Measurements from ENCODE around the gene OR2T5.
"Not testable (repeated sequence)": the region's sequence is repeated elsewhere in the genome, so short reads cannot be mapped to it uniquely, and the experiment has no call there.

OR2T5 gene

GRCh38 chr1:248488289-248488688 is at the start of gene OR2T5:
OR2T5 (plus strand) TSS chr1:248488589; CDS start chr1:248488589, 0 bp downstream.
- not testable (repeated sequence) for DNase-seq

- DNase-seq, result not testable (repeated sequence)
Observed at GRCh38 chr1:248438668-248439067, 49.7 kb upstream of the OR2T5 start.

GRCh38 chr1:248439283-248439682 is 49.1 kb upstream of the OR2T5 start:
- DNase-seq, result not testable (repeated sequence)

DNA sequence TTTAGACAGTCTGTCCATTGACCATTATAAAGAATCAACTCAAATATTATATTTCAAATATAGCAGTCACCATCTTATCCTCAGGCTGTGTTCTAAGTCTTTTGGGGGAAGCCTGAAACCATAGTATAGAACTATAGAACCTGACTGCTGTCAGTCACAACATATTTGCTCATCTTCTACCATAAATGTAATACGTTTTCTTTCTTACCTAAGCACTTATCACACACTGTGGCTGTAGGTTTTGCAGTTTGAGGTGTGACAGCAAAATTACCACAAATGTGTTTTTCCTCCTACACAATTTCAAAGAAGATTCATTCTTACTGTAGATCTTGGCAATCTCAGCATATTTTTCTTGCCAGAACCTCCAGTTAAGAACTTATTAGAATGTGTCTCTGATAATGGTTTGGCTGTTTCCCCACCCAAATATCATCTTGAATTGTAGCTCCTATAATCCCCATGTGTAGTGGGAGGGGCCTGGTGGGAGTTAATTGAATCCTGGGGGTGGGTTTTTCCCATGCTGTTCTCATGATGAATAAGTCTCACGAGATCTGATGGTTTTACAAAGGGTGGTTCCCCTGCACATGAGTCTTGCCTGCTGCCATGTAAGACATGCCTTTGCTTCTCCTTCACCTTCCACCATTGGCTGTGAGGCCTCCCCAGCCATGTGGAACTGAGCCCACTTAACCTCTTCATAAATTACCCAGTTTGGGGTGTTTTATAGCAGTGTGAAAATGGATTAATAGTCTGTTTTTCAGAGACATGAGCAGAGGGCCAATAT is 45.7 kb upstream of the OR2T5 start:
- not testable (repeated sequence) for DNase-seq

GRCh38 chr1:248444603-248445002 is 43.8 kb upstream of the OR2T5 start:
- not testable (repeated sequence) for DNase-seq

- not testable (repeated sequence) for DNase-seq
Observed at GRCh38 chr1:248445399-248445798, 43.0 kb upstream of the OR2T5 start, which contains the start of gene OR2T2. OR2T2 (plus strand) TSS chr1:248445637; CDS start chr1:248452798, 7,161 bp downstream.

- DNase-seq, result not testable (repeated sequence)
Observed at GRCh38 chr1:248448409-248449074, 39.8 kb upstream of the OR2T5 start.

DNA sequence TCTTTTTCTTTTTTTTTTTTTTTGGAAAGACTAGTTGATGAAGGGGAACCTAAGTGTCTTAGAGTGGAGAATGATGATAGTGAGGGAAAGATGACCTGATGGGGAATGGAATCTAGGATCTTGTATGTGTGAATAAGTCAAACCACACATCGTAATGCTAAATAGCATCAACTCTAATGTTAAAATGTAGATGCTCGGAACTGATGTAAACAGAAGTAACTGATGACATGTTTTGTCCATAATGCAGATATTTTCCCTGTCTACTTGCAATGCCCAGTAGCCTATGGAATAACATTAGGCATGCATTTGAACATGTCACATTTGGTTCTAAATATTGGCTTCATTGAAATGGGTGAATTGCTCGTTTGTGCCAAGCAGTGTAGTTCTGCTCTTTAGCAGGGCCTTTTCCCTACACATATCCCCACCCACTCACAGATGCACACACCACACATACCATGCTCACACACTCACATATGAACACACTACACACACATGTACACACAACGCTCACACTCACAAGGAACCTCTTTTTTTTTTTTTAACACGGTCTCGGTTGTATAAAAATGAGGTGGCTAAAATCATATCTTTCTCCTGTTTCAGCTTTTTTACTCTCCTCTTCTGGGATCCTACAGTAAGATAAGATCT is 38.4 kb upstream of the OR2T5 start:
- DNase-seq, result not testable (repeated sequence)

DNA sequence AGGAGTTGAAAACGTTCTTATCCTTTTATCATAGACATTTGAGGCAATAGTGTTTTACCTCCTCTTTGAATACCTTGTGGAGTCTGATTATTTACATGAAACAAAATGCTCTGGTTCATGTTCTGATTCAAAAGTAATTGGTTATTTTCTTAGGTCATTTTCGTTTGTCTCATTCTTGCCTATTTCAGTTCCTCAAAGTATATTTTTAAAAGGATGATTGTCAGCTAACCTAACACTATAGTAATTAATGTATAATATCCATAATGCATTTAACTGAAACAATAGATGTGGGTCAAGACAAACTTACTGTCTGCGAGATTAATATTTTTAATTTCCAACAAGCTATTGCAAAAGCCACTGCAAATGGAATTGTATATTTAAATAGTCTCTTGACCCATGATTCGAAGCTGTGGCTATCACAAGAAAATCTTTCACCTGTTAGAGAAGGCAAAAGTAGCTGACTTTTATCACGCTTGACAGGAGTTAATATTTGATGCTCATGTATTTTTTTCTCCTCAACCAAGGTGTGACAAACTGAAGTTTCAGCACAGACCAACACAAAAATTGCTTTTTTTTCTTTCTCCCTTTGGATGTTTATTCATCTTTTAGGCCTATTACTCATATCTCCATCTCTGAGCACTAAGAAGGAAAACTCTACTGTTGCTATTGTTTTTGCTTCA is 37.8 kb upstream of the OR2T5 start:
- not testable (repeated sequence) for DNase-seq

GRCh38 chr1:248453619-248454018 is 34.8 kb upstream of the OR2T5 start:
- not testable (repeated sequence) for DNase-seq

GRCh38 chr1:248455045-248455444 is 33.3 kb upstream of the OR2T5 start:
- DNase-seq, result not testable (repeated sequence)

GRCh38 chr1:248456635-248457034 is 31.8 kb upstream of the OR2T5 start:
- not testable (repeated sequence) for DNase-seq

DNA sequence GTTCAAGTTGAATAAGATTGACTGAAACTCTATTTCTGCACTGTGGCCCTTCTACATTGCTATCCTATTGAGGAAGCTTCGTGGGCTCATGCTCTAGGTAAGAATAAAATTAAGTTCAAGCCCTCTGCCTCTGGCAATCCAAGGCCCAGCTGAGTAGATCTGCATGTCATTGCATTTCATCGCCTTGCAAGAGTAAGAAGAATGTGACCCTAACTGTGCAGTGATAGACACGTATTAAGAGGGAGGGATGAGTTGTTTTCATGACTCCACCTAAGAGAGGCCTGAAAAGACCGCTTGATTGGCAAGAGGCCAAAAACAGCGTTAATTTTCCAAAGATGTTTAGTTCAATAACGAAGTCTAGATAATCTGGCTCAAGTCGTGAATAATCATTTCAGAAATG is 29.3 kb upstream of the OR2T5 start:
- DNase-seq, result not testable (repeated sequence)

- no peak for DNase-seq
Observed at GRCh38 chr1:248471154-248471553, 17.2 kb upstream of the OR2T5 start.

DNA sequence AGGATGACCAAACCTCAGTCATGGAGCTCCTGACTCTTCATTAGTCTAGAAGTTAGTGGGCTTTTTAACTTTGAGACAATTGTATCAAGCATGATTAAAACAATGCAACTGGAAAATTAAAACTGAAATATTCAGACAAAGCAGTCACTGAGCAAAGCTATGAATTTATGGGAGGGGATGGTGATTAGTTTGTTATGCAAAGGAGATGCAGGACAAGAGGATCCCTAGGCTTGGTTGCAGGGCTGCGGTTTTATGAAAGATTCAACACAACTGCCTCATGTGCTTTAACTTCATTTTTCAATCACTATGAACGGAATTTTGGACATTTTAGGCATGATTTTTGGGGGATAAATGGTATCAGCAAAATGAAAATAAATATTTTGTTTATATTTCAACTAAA is 16.3 kb upstream of the OR2T5 start:
- not testable (repeated sequence) for DNase-seq

GRCh38 chr1:248473051-248473450 is 15.3 kb upstream of the OR2T5 start, which contains the start of gene OR2T3:
OR2T3 (plus strand) TSS chr1:248473351; CDS start chr1:248473351, 0 bp downstream.
- DNase-seq, result not testable (repeated sequence)

GRCh38 chr1:248475660-248476059 is 12.7 kb upstream of the OR2T5 start:
- not testable (repeated sequence) for DNase-seq

GRCh38 chr1:248481686-248482579 is 6.5 kb upstream of the OR2T5 start:
- peak in 1 of 2 donors; percentile 36 for DNase-seq

GRCh38 chr1:248496661-248497060 is 8.3 kb downstream of the OR2T5 start:
- DNase-seq, result not testable (repeated sequence)

- DNase-seq, result not testable (repeated sequence)
Observed at GRCh38 chr1:248500305-248501035, 12.1 kb downstream of the OR2T5 start.

GRCh38 chr1:248507773-248508172 is 19.4 kb downstream of the OR2T5 start, which contains the start of gene OR2G6:
OR2G6 (plus strand) TSS chr1:248508073; CDS start chr1:248521647, 13,574 bp downstream.
- not testable (repeated sequence) for DNase-seq

Measured in CD4-positive, alpha-beta T cell treated with Interleukin-4 for 1 hour (primary cell).